Measurements from ENCODE around the gene CD58.
A peak's percentile ranks its signal among the peaks of the same experiment; 100 is the strongest.
"Not testable (repeated sequence)": the region's sequence is repeated elsewhere in the genome, so short reads cannot be mapped to it uniquely, and the experiment has no call there.

Gene CD58

GRCh38 chr1:116591951-116592605 is 21.3 kb upstream of the CD58 start:
- not testable (repeated sequence) for DNase-seq

DNA sequence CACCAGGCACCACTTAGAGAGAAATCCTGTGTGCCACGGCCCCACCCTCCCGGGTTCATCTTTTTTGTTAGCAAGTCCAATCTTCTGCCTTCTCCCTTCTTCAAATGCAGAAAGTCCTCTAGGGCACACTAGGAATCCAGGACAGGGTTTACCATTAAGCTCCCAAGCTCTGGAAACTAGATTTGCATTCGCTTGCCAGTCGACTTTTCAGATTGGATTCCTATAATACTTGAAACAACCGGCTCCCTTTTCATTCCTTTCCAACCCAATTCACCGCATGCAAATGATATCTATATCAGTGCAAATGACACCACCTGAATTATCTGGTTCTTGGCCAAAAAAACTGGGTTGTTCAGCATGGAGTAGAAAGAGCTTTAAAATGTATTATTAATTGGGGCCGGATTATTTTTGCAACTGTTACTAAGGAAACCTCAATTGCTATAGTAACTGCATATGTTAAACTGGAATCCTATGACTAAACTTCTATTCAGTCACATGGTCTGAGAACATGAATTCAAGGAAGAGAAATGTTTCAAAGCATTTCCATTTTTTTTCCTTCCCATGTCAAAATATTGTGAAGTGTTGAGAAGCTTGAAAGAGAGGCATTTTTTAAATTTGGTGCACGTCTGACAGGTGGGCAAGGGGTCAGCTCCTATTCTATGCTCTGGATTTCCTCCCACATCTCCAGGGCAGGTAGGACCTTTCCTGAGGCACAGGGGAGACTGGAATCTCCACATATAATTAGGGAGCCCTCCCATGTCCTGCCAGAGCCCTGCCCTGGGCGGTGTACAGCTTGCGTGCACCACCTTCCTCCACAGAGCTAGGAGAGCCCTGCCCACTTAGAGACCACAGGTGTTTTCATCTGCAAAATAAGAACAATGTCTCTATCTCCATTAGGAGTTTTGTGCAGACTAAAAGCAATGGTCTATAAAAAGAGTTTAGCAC is 20.5 kb upstream of the CD58 start:
- not testable (repeated sequence) for DNase-seq

DNA sequence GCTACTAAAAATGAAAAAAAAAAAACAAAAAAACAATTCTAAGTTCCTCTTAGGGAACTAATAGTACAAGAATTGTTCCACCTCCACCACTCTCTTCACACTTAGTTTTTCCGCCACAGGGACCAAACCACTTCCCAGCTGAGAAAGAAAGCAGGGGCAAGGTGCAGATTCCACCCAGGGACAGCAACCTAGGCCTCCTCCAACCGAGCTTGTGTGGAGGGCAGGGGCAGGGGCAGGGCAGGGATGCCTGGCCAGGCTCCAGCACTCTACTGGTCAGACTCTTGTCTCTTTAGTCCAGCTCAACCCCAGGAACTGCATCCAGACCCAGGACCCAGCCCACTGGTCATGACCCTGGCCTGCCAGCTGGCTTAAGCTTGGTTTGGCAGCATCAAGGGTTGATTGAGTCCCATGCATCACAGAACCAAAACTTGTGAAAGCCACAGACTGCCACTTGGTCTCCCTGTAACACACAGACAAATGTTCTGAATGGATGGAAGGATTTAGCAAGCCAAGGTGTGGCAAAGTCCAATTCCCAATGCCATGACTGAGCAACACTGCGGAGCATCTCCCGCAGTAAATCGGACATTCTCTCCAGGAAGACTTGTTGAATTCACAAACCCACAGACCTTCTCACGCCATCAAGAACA is 19.7 kb upstream of the CD58 start:
- DNase-seq = not testable (repeated sequence)

GRCh38 chr1:116589101-116589735 is 18.4 kb upstream of the CD58 start:
- DNase-seq = peak; percentile 70

- no peak for DNase-seq
These were observed 16.8 kb upstream of the CD58 start for GRCh38 chr1:116587501-116588227.

- no peak for DNase-seq
These were observed 15.9 kb upstream of the CD58 start for GRCh38 chr1:116586741-116587143.

DNA sequence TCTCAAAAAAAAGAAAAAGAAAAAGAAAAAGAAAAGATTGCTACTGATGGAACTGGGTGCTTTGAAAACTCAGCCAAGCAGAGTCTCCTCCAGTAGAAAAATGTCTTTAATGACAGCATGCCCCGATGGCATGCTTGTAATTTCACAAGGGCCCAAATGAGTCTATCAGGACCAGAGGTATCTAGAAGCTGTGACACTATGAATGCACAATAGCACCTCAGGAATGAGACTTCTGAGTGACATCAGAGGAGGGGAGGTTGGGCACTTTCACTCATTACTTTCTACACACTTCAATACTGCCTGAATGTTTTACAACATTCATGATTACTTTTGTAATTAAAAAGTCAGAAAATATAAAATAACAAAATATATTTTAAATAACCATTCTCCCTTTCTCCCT is 15.1 kb upstream of the CD58 start:
- no peak for DNase-seq

DNA sequence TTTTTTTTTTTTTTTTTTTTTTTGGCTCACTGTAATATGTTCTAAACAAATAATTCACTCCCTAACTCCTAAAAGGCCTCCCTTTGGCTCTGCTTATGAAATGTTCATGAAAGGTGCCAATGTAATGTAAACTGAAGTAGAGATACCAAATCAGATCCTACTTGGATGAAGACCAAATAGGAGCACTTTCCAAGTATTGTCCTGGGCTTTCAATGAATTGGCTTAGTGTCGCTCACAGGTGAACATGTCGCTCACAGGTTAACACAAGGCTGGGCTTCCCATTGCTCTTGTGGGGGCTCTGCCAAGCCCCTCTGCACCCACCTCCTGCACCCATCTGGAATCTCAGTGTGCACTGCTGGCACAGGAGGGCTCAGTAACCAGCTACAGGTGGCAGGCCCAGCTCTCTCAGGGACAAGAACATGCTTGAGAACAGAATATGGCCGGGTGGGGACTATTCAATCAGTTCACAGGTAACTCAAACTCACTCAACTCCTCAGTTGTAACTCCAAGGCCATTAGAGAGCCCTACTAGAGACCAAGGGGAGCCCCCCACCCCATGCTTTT is 10.6 kb upstream of the CD58 start:
- DNase-seq = no peak

DNA sequence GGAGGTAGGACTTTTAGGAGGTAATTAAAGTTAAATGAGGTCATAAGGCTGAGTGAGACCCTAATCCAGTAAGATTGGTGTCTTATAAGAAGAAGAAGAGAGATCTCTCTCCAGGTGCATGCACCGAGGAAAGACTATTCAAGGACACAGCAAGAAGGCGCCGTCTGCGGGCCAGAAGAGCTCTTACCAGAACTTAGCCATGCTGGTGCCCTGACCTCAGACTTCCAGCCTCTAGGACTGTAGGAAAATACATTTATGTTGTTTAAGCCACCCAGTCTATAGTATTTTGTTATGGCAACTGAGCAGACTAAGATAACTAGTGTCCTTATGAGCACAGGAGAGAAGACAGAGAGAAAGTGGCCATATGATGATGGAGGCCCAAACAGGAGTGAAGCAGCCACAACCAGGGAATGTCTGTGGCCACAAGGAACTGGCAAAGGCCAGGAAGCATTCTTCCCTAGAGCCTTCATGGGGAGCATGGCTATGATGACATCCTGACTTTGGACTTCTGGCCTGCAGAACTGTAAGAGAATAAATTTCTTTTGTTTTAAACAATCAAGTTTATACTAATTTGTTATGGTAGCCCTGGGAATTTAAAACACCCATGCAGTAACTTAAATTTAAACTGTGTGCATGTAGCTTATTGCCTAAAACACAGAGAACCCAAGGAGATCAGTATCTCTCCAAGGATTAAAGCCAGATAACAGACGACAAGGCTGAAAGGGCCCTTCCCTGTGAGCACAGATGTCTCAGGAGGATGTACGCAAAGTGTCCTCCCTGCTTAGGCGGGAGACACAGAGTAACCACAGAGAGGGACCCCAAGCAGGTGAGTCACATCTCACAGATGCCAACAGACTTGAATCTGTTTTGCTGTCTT is 9.9 kb upstream of the CD58 start:
- no peak for DNase-seq

GRCh38 chr1:116579259-116579875 is 8.5 kb upstream of the CD58 start:
- no peak for DNase-seq

DNA sequence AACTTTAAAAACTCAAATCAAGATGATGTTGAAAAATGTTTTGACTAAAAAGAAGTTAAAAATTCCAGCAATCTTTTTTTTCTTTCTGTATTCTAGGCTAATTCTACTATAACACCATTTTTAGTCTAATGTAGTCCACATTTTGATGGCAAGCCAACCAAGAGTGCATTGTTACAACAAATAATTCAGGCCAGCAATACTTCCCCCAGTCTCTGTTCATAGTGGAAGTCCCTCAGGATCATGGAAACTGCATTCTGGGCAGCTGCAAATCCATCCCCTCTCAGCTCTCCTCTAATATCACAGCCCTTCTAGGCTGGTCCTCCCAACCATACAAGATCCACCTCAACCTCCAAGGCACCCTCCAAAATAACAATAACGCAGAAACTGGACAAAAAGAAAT is 7.8 kb upstream of the CD58 start:
- DNase-seq = no peak

- no peak for DNase-seq
These were observed 7.0 kb upstream of the CD58 start for GRCh38 chr1:116577759-116578314.

- DNase-seq = peak; percentile 73
These were observed 3.9 kb upstream of the CD58 start for GRCh38 chr1:116574581-116575291.

GRCh38 chr1:116573431-116574095 is 2.7 kb upstream of the CD58 start:
- no peak for DNase-seq

DNA sequence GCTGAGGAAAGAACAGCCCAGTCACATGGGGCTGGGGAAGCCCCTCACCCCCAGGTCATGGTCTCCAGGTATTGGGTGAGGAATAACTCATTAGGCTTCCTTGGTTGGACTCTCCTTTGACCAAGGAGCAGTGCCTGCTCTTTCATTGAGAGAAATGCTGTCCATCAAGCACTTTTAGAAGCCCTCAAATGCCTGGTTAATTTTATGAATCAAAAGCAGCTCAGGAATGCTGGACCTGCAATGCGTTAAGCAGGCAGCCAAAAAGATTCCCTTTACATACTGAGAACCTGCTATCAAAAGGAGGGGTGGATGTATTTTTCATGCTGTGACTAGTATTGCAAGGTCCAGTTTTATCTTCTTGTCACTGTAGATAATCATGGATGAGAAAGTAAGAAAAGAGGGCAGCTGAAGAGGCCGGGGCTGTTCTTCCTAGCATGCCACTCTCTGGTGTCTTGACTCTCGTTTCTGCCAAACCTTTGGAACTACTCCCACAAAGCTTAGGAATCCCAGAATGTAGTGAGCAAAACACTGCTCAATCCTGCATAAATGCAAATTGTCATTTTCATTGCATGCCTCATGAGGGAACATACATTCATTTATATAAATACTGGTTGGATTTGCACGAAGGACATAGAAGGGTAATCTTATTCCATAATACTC is 2.1 kb upstream of the CD58 start:
- DNase-seq = no peak

DNA sequence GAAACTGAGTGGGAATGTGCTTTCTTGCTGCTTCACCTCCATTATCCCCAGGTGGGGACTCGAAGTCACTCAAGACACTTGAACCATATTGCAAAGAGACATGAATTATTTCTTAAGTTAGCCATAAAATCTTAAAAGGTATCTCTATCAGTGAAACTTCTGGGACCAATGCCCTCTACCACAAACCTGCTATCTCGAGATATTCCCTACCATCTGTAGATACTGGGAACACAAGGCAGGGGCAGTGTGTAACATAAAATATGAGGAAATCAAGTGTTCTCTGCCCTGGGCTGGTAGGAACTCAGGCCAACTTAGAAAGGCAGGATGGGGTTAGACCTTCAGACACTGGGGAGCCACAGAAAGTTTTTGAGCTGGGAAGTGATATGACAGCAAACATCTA is 1.3 kb upstream of the CD58 start:
- DNase-seq = no peak

DNA sequence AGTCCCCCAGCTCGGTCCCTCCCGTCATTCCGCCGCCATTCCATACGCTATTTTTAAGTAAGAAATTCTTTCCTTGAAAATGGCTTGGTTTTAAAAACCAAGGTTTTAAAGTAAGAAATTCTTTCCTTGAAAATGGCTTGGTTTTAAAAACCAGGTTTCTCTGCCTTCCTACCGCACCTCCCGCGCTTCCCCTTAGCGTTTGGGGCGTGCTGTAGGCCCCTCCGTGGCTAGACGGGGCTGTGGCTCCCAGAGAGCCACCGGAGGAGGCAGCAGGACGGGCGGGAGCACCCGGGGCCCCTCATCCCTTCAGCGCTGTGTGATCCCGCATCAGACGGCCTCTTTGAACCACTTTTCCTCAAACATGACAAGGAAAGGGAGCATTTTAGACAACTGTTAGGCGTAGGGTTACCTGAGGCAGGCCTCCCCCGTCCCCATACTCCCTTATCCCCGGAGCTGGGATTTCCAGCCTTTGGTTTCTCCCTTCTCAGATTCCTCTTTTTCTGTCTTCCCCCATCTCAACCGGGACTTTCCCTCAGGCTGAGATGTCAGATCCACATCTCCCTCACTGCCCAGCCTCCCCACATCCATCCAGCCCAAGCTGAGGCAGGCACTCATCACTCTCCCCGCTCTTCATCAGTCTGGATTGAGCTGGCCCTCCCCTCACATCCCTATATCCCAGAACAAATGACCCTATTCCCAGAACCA is 541 bp upstream of the CD58 start:
- no peak for DNase-seq

Measured in islet precursor cell (in vitro differentiated cells).